Measurements from ENCODE around the gene LGALSL. TPM values are rescaled to one million over a fixed set of nuclear protein-coding genes. Genes with fewer than 3 reads are reported as not detected.

Gene LGALSL
- total RNA-seq, 4 donors from 2014 or later = 74.2 to 133 (median 106) TPM

DNA sequence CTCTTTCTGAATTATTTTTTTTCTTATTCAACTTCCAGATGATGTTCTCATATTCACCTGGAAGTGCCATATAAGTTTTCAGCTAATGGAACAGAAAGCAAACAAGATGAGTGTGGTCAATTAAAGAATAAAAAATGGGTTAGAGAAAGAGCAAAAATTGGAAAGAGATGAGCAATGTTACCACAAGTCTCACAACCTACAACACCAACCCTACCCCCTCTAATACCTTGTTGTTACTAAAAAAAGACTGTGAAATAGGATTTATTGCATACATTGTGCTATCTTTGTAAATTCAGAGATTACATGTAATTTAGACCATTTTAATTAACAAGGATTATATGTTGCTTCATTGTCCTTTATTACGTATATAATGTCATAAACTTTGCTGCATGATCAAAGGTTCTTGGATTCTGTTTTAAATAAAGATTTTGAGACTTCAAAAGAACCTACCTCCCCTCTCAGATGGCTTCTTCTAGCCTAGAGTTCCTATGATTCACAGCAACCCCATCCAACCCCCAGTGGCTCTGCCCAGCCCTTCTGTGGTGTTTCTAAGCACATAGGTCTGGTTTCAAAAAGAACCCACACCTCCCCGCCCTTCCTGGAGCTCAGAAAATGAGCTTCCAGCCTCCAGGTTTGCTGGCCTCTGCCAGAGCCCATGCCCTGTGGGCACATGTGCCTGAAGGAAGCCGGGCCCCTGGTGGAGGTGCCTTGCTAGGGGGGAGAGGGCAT lies 24.7 kb downstream of the LGALSL start:
- no peak for DNase-seq (ENCODE audit: low spot score in 2 of 2)
- Histone ChIP-seq H3K4me1 (peaks cover 15% of the 10 kb centered on the region), H3K36me3 (no peaks in the 10 kb centered on the region), H3K27me3 (no peaks in the 10 kb centered on the region), H3K4me3 (no peak overlapping the region), H3K27ac (no peak overlapping the region), H3K9me3 (no peaks in the 10 kb centered on the region)
- TF ChIP-seq EP300 (IDR thresholded peaks at IDR 0.05) (no peak), POLR2A (IDR thresholded peaks at IDR 0.05) (no peak), POLR2AphosphoS5 (IDR thresholded peaks at IDR 0.05) (no peak)
- TF ChIP-seq, protein P1, sequence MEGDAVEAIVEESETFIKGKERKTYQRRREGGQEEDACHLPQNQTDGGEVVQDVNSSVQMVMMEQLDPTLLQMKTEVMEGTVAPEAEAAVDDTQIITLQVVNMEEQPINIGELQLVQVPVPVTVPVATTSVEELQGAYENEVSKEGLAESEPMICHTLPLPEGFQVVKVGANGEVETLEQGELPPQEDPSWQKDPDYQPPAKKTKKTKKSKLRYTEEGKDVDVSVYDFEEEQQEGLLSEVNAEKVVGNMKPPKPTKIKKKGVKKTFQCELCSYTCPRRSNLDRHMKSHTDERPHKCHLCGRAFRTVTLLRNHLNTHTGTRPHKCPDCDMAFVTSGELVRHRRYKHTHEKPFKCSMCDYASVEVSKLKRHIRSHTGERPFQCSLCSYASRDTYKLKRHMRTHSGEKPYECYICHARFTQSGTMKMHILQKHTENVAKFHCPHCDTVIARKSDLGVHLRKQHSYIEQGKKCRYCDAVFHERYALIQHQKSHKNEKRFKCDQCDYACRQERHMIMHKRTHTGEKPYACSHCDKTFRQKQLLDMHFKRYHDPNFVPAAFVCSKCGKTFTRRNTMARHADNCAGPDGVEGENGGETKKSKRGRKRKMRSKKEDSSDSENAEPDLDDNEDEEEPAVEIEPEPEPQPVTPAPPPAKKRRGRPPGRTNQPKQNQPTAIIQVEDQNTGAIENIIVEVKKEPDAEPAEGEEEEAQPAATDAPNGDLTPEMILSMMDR (IDR thresholded peaks at IDR 0.05) = no peak
- 97% methylated on average over 3 of the region's 3 CpGs for WGBS

DNA sequence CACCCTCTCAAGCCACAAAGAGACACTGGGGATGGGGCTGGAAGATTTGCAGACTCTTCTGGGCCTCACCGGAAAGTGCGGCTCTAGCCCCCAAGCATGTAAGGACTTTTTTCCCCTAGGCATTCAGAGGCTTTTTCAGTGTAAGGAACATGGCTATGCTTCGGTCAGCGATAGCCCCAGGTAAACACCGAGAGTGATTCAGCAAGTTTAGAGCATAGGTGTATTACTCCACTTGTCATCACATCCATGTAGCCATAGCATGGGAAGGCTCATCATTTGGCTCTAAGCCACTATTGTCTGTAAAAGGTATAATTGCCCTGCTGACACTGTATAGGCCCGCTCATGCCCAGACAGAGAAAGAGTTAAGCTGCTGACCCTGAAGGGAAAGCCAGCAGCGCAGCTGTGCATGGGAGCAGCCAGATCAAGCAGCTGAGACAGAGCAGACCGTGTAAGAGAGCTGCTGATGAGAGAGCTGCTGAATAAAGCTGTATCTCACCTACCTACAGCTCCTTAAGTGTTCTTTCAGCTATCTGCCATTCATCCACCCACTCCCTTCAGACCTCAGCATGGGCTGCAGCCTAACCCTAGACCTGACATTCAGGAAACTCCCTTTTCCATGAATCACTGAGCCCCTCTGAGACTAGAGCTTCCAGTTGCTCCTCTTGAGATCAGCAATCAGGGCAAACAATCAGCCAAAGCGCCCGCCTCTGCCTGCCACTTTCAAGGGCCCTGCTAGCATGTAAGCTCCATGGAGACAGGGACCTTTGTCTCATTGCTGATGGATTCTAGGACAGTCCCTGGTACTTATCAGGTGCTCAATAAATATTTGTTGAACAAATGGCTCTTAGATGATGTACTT lies 25.5 kb downstream of the LGALSL start:
- Histone ChIP-seq H3K9me3 (no peaks in the 10 kb centered on the region), H3K36me3 (no peaks in the 10 kb centered on the region), H3K27ac (no peak overlapping the region), H3K27me3 (no peaks in the 10 kb centered on the region), H3K4me1 (peaks cover 15% of the 10 kb centered on the region), H3K4me3 (no peak overlapping the region)
- WGBS = 98% methylated on average over 6 of the region's 10 CpGs
- no peak for DNase-seq (ENCODE audit: low spot score in 2 of 2)
- TF ChIP-seq POLR2AphosphoS5 (IDR thresholded peaks at IDR 0.05) (no peak), EP300 (IDR thresholded peaks at IDR 0.05) (no peak), POLR2A (IDR thresholded peaks at IDR 0.05) (no peak)
- TF ChIP-seq, protein P1 (IDR thresholded peaks at IDR 0.05) = no peak

DNA sequence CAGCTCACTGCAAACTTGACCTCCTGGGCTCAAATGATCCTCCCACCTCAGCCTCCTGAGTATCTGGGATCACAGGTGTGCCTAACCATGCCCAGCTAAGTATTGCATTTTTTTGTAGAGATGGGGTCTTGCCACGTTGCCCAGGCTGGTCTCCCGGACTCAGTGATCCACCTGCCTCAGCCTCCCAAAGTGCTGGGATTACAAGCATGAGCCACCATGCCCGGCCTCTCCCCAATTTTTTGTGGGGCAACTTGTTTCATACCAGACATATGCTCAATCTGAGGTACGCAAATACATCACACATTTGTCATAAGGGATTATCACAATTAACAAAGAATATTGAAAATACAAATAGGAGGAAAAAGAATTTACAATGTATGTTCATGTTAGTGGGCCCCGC lies 27.7 kb downstream of the LGALSL start:
- 93% methylated on average over 5 of the region's 5 CpGs for WGBS
- H3K4me1 ChIP-seq = peaks cover 30% of the 10 kb centered on the region
- no peak overlapping the region for H3K4me3 ChIP-seq
- H3K36me3 ChIP-seq = no peaks in the 10 kb centered on the region
- H3K9me3 ChIP-seq = no peaks in the 10 kb centered on the region
- H3K27ac ChIP-seq = no peak overlapping the region
- no peak for TF ChIP-seq EP300 (IDR thresholded peaks at IDR 0.05)
- TF ChIP-seq, protein P1 (IDR thresholded peaks at IDR 0.05) = no peak
- TF ChIP-seq POLR2AphosphoS5 (IDR thresholded peaks at IDR 0.05) = no peak
- TF ChIP-seq POLR2A (IDR thresholded peaks at IDR 0.05) = no peak
- H3K27me3 ChIP-seq = no peaks in the 10 kb centered on the region
- no peak for DNase-seq (ENCODE audit: low spot score in 2 of 2)

DNA sequence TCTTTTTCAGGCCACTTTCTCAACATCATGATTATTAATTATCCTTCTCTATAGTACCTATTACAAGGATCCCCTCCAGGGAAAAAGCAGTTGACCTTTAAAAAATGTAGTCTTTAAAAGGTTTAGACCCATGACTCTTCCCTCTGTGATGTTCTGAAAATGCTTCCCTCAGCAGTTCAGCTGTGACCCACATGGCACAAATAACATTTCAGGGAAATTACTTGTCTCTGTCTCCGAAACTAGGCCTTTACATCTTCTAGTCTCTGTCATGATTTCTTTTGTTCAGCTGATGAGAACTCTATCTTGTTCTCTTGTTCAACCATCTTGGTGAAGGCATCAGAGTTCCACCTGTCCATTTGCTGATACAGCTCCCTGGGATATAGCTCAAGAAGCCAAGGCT lies 28.3 kb downstream of the LGALSL start:
- Histone ChIP-seq H3K4me1 (peaks cover 36% of the 10 kb centered on the region), H3K27ac (no peak overlapping the region), H3K4me3 (no peak overlapping the region), H3K27me3 (no peaks in the 10 kb centered on the region), H3K36me3 (no peaks in the 10 kb centered on the region), H3K9me3 (no peaks in the 10 kb centered on the region)
- 84% methylated on average over 1 of the region's 1 CpG for WGBS
- no peak for DNase-seq (ENCODE audit: low spot score in 2 of 2)
- TF ChIP-seq EP300 (IDR thresholded peaks at IDR 0.05) = no peak
- TF ChIP-seq POLR2AphosphoS5 (IDR thresholded peaks at IDR 0.05) = no peak
- TF ChIP-seq POLR2A (IDR thresholded peaks at IDR 0.05) = no peak
- TF ChIP-seq, protein P1 (IDR thresholded peaks at IDR 0.05) = no peak
